Stimulated activated CD8-positive, alpha-beta memory T cell treated with anti-CD3 and anti-CD28 coated beads, Interleukin-12 subunit alpha, Interleukin-12 subunit beta, amount 100 ng/mL, for 24 hours (primary cell): ENCODE data around the gene NDUFB11.
A peak's percentile ranks its signal among the peaks of the same experiment; 100 is the strongest.
"Not testable (repeated sequence)": the region's sequence is repeated elsewhere in the genome, so short reads cannot be mapped to it uniquely, and the experiment has no call there.

ENCODE experiments used
- DNase-seq: peaks from one replicate; pipeline ENCODE4 v3.0.0-alpha.2; 2020; ENCODE audit errors: extremely low read depth

The NDUFB11 gene

GRCh38 chrX:47146121-47146935 lies 1.8 kb upstream of the NDUFB11 start:
- DNase-seq = no peak

DNA sequence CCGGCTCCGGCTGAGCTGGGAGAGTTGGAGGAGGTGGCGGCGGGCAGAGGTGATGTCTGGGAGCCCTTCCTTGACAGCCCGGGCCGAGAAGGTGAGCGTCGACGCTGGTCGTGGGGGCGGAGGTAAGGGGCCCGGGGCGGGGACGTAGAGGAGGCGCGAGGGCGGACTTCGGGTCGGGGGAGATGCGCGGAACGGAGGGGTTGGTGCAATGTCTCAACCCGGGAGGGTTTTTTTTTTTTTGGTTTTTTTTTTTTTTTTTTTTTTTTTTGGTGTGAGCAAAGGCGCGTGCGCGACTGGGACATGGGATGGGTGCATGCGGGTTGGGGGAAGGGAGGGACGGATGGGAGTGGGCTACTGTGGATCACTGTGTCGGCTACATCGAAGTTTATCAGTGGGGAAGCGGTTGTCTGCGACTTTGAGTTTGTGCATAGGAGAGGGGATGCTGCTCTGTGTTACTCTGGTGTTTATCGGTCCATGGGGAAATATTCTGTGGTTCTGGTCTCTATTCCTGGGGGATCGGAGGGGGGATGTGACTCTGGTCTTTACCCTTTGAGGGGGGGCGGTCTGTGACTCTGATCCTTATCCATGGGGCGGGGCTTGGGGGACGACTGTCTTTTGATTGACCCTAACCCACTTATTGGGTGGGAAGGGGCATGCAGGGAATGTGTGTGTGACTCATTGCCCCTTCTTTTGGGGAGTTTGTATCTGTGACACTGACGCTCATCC lies 1.1 kb upstream of the NDUFB11 start:
- no peak for DNase-seq

DNA sequence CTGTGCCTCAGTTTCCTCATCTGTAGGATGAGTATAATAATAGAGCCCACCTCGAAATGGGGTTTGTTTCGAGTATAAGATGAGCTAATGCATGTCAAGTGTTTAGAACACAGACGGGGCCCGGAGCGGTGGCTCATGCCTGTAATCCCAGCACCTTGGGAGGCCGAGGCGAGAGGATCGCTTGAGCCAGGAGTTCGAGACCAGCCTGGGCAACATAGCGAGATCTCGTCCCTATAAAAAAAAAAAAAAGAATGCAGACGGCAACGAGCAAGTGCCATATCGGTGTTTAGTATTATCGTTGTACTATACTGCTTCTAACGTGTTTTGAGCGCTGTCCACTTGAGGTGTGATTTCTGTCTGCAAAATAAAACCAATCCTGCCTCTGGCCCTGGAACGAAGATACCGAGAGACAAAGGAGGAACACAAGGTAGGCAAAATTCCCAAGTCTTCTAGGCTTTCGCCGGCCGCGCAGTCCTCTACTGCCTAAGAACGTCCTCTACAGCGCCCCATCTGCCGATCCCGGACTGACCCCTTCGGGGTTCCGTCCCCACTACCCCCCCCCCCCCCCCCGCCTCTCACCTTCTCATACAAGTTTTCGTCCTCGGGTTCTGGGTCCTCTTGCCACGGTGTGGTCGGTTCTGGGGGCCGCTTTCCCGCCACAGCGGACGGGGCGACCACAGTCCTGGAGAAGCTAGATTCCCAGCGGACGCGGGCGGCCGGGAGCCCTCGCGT lies 442 bp downstream of the NDUFB11 start:
- no peak for DNase-seq

DNA sequence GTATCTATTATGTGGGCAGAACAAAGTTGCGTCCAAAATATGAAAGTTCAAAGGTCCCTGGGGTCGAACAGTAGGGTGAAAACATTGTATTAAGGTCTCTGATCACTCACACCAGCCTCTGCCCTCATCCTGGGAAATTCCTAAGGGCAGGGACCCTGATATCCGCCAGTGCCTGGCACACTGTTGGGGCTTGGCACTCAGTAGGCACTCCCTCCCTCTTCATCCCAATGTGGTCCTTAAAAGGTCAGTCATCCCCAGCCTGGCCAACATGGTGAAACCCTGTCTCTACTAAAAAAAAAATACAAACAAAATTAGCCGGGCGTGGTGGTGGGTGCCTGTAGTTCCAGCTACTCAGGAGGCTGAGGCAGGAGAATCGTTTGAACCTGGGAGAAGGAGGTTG lies 6.3 kb downstream of the NDUFB11 start:
- DNase-seq = no peak

DNA sequence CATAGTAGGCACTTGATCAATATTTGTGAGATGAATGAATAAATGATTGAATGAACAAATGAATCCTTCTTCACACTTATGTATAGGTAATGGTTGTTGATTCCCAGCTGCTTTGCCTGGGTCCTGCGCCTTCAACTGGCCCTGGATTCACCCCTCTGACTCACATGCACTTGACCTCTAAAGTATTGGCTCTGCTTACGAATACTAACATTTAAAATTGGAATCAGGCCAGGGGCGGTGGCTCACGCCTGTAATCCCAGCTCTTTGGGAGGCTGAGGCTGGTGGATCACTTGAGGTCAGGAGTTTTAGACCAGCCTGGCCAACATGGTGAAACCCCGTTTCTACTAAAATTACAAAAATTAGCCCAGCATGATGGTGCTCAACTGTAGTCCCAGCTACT lies 8.9 kb downstream of the NDUFB11 start:
- not testable (repeated sequence) for DNase-seq

GRCh38 chrX:47133493-47133892 lies 11.0 kb downstream of the NDUFB11 start:
- DNase-seq = no peak

DNA sequence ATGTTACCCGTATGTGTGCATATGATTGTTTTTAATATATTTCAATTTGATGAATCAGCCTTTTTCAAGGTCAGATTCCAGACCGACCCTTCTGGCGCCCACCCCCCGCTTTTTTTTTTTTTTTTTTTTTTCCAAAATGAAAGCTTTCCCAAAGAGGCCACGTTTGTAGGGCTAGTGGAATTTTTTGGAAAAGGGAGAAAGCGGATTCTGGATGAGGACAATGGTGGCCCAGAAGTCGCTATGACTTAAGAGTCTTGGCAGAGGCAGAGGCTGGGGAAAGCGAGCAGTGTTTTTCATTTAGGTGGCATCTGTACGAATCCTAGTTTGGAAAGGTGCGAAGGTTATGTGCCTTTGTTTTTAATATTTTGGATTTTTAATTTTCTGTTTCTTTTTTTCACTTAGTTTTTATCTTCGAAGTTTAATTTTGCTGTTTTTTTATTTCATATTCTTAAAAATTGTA lies 14.6 kb downstream of the NDUFB11 start:
- DNase-seq = no peak

GRCh38 chrX:47129157-47129898 lies 15.2 kb downstream of the NDUFB11 start:
- peak; percentile 57 for DNase-seq

DNA sequence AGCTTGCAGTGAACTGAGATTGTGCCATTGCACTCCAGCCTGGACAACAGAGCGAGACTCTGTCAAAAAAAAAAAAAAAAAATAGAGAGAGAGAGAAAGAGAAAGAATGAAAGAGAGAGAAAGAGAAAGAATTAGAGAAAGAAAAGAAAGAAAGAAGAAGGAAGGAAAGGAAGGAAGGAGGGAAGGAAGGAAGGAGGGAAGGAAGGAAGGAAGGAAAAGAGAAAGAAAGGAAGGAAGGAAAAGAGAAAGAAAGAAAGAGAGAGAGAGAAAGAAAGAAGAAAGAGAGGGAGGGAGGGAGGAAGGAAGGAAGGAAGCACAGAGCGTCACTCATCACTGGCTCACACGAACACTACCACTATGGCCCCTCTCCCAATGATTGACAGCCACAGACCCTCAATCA lies 20.0 kb downstream of the NDUFB11 start:
- not testable (repeated sequence) for DNase-seq

DNA sequence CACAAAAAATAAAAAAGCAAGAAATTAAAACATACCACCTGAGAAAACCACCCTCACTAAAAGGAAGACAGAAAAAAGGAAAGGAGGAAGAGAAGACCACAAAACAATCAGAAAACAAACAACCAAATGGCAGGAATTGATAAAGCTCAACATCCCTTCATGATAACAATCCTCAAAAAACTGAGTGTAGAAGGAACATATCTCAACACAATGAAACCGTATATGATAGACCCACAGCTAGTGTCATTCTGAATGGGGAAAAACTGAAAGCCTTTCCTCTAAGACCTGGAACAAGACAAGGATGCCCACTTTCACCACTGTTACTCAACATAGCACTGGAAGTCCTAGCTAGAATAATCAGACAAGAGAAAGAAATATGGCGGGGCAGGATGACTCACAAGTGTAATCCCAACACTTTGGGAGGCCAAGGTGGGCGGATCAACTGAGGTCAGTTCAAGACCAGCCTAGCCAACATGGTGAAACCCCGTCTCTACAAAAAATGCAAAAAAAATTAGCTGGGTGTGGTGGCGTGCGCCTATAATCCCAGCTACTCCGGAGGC lies 27.9 kb downstream of the NDUFB11 start:
- DNase-seq = not testable (repeated sequence)

GRCh38 chrX:47112316-47112954 lies 32.1 kb downstream of the NDUFB11 start:
- no peak for DNase-seq

GRCh38 chrX:47110936-47111615 lies 33.4 kb downstream of the NDUFB11 start:
- not testable (repeated sequence) for DNase-seq

GRCh38 chrX:47101206-47101605 lies 43.3 kb downstream of the NDUFB11 start:
- DNase-seq = no peak

- DNase-seq = no peak
Observed at GRCh38 chrX:47098338-47099094, 46.0 kb downstream of the NDUFB11 start.

DNA sequence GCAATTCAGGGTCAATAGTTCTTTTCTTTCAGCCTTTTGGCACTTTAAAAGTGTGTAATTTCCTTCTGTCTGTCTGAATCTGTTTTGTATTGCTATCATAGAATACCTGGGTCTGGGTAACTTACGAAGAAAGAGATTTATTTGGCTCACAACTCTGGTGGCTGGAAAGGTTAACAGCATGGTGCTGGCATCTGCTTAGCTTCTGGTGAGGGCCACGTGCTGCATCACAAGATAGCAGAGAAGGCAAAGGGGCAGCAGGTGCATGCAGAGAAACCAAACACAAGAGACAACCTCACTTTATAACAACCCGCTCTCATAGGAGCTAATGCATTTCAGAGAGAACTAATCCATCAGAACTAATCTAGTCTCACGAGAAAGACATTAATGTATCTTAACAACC lies 47.5 kb downstream of the NDUFB11 start:
- DNase-seq = no peak

GRCh38 chrX:47093860-47094259 lies 50.6 kb downstream of the NDUFB11 start:
- DNase-seq = no peak

DNA sequence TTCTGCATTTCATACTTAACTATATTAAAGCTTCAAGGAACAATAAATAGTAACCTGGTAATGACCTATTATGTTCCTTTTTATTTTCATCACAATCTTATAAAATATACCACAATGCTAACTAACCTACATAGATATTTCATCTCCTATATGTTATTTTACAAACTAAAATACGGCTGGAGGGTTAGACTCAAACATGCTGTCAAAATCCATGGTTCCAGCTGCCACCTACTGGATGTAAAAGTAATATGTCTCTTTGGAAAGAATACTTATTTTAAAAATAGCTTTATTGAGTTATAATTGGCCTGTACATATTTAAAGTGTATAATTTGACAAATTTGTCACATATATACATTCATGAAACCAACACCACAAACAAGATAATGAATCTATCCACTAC lies 51.3 kb downstream of the NDUFB11 start:
- no peak for DNase-seq
